SK-N-MC (cell line): Measurements from ENCODE around the gene CCDC88B.

Experiments used
- EZH2 ChIP-seq: fragments of 200-600 bp; sonication (generic); IDR thresholded peaks from one replicate; pipeline ENCODE4 v1.6.1; 2017; ENCODE audit warnings: antibody characterized with exemption
- POLR2AphosphoS5 ChIP-seq: IDR thresholded peaks from 2 replicates; pipeline ENCODE4 v1.6.1; 2012; ENCODE audit warnings: mild to moderate bottlenecking, low read depth, low read length, borderline replicate concordance

- TF ChIP-seq POLR2AphosphoS5: no peak
- no peak for TF ChIP-seq EZH2
Measured at GRCh38 chr11:64298966-64299846, 40.8 kb upstream of the CCDC88B start.
